Measurements from ENCODE around the gene PYGO2.
"Not testable (repeated sequence)": the region's sequence is repeated elsewhere in the genome, so short reads cannot be mapped to it uniquely, and the experiment has no call there.

The PYGO2 gene

DNA sequence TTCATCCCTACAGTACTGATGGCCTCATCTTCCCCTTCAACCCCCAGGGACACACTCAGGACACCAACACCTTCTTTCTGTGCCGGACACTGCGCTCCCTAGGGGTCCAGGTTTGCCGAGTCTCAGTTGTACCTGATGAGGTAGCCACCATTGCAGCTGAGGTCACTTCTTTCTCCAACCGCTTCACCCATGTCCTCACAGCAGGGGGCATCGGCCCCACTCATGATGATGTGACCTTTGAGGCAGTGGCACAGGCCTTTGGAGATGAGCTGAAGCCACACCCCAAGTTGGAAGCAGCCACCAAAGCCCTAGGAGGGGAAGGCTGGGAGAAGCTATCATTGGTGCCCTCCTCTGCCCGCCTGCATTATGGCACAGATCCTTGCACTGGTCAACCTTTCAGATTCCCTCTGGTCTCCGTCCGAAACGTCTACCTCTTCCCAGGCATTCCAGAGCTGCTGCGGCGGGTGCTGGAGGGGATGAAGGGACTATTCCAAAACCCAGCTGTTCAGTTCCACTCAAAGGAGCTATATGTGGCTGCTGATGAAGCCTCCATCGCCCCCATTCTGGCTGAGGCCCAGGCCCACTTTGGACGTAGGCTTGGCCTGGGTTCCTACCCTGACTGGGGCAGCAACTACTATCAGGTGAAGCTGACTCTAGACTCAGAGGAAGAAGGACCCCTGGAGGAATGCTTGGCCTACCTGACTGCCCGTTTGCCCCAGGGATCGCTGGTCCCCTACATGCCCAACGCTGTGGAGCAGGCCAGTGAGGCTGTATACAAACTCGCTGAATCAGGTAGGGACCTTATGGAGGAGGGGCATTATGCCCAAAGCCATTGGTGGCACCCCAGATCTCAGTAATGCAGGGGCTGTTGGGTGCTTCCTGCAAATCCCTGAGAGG is 26.7 kb upstream of the PYGO2 start:
- DNase-seq (ENCODE audit: insufficient read length) = no peak
- FAIRE-seq = no peak
- TF ChIP-seq POLR2AphosphoS5 (IDR thresholded peaks at IDR 0.05; ENCODE audit: low read depth, low read length) = no peak
- TF ChIP-seq TAF1 (IDR thresholded peaks at IDR 0.05; ENCODE audit: borderline replicate concordance, low read depth, low read length) = no peak
- TF ChIP-seq POLR2A (IDR thresholded peaks at IDR 0.05; ENCODE audit: low read depth, low read length) = no peak

DNA sequence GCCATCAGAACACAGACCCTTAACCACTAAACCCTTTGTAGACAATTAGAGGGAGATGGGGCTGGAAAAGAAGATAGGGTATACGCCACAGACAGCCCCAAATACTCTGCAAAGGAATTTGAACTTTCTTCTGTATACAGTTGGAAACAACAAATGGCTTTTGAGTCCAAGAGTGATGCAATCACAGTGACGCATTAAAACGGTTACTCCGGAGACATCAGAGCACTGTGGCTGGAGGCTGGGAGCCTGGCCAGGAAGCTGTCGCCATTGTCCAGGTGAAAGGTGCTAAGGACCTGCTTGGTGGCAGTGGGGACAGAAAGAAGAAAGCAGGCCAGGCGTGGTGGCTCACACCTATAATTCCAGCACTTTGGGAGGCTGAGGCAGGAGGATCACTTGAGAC is 25.7 kb upstream of the PYGO2 start:
- no peak for FAIRE-seq
- no peak for TF ChIP-seq TAF1 (IDR thresholded peaks at IDR 0.05; ENCODE audit: borderline replicate concordance, low read depth, low read length)
- TF ChIP-seq POLR2A (IDR thresholded peaks at IDR 0.05; ENCODE audit: low read depth, low read length) = no peak
- no peak for TF ChIP-seq POLR2AphosphoS5 (IDR thresholded peaks at IDR 0.05; ENCODE audit: low read depth, low read length)

DNA sequence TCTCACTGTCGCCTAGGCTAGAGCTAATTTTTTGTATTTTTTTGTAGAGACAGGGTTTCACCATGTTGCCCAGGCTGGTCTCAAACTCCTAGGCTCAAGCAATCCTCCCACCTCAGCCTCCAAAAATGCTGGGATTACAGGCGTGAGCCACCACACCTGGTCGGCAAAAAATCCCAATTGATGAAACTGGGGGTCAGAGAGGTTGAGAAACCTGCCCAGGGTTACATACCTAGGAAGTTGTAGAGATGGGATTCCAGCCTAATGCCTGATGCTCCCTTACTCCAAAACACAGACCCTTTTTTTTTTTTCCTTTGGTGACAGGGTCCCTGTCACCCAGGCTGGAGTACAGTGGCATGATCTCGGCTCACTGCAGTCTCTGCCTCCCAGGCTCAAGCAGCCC is 25.2 kb upstream of the PYGO2 start:
- FAIRE-seq; DNase-seq (ENCODE audit: insufficient read length): not testable (repeated sequence)

More for the DNA sequence above, 25.7 kb upstream of the PYGO2 start:
- no peak for DNase-seq (ENCODE audit: insufficient read length)

DNA sequence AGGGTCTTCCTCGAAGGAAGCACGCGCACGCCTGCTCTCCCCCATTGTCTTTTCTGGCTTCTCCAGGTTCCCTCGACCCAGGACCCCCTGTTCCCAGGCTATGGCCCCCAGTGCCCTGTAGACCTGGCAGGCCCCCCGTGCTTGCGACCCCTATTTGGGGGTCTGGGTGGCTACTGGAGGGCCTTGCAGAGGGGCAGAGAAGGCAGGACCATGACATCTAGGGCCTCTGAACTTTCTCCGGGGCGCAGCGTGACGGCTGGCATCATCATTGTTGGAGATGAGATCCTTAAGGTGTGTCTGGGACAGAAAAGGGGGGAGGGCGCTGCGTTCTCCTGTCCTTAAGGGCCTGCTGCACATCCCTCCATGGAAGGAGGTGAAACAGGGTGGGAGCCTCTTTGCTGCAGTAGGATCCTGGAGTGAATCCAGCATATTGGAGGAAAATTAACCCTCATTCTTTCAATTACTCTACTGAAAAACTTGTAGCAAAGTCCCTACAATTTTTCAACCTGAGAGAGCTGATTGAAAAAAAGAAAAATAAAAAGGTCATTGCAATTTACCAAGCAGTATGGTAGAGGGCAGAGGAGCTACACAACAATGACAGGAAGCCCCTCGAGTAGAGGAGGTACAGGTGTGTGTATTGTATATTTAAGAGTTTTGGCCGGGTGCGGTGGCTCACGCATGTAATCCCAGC is 22.3 kb upstream of the PYGO2 start:
- DNase-seq (ENCODE audit: insufficient read length) (no peak), FAIRE-seq (no peak)
- TF ChIP-seq POLR2AphosphoS5 (IDR thresholded peaks at IDR 0.05; ENCODE audit: low read depth, low read length) (no peak), TAF1 (IDR thresholded peaks at IDR 0.05; ENCODE audit: borderline replicate concordance, low read depth, low read length) (no peak), POLR2A (IDR thresholded peaks at IDR 0.05; ENCODE audit: low read depth, low read length) (no peak)

DNA sequence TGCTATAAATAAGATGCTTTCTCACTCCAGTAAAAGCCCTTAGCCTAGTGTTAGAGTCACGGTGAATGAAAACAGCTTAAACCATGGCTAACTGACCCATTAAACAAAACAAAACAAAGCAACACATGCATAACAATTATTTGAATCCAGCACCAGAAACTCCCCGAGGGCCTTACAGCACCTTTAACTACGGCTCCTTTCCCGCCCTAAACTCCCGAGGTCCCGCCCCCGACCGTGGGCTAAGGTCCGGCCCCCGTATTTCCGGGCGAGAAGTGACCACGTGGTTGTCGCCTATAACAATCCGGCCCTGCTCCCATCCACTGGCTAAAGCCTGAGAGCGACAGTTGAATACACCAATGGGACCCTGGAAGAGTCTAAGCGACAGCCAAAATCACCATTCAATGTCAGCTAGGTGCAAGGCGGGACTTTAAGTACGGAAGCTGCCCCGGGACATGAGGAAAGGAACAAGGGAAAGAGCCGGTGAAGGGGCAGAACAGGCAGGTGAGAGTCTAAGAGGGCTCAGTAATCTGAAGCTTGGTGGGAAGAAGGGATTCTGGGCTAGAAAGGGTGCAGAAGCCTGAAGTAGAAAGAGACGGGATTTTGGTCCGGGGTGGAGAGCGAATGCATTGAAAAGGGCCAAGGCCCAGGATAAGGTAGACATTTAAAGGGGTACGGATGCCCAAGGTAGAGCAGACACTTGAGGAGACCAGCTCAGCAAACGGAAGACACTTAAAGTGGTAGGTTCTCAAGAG is 21.5 kb upstream of the PYGO2 start, which contains the start of gene FLAD1:
FLAD1 (plus strand) TSS at position 448 of the 752 bp plus-strand sequence. CDS start 351 bp downstream, outside the sequence.
- FAIRE-seq (peak; percentile 92), DNase-seq (ENCODE audit: insufficient read length) (peak; percentile 99)
- TF ChIP-seq POLR2A (IDR thresholded peaks at IDR 0.05; ENCODE audit: low read depth, low read length) (peak; percentile 84), POLR2AphosphoS5 (IDR thresholded peaks at IDR 0.05; ENCODE audit: low read depth, low read length) (peak; percentile 91), TAF1 (IDR thresholded peaks at IDR 0.05; ENCODE audit: borderline replicate concordance, low read depth, low read length) (peak; percentile 35; the same call in 1 of the 2 replicates)

DNA sequence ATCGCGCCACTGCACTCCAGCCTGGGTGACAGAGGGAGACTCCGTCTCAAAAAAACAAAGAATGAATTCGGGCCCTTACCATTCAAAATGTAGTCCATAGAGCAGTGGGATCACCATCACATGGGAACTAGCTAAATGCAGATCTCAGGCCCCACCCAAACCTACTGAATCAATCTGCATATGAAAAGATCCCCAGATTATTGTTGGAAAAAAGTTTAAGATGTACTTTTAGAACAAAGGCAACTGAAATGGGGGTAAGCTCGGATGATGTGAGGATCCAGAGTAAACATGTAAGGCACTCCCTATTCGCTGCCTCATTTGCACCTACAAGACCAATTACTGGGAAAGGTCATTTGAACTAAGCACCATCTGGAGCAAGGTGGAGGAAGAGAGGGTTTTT is 20.8 kb upstream of the PYGO2 start:
- TF ChIP-seq POLR2AphosphoS5 (IDR thresholded peaks at IDR 0.05; ENCODE audit: low read depth, low read length) (no peak), TAF1 (IDR thresholded peaks at IDR 0.05; ENCODE audit: borderline replicate concordance, low read depth, low read length) (no peak), POLR2A (IDR thresholded peaks at IDR 0.05; ENCODE audit: low read depth, low read length) (no peak)
- DNase-seq (ENCODE audit: insufficient read length) (no peak), FAIRE-seq (no peak)

DNA sequence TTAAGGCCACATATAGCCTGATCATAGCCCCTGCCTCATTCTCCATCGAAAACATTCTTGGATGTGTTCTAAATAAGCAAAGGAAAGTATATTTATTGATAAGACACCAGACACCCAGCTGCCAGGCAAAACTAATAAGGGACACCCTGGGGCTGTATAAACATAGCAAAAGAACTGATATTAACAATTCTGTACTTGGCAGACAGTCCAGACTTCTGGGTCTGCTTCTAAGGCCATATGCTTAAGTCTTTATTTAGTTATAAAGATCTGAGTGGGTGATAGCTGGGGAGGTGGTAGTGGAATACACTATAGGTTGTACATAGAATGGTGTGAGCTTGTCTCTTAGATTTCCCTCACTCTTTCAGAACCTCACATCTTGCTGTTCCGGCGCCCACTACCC is 16.8 kb upstream of the PYGO2 start:
- no peak for TF ChIP-seq TAF1 (IDR thresholded peaks at IDR 0.05; ENCODE audit: borderline replicate concordance, low read depth, low read length)
- no peak for TF ChIP-seq POLR2AphosphoS5 (IDR thresholded peaks at IDR 0.05; ENCODE audit: low read depth, low read length)
- no peak for TF ChIP-seq POLR2A (IDR thresholded peaks at IDR 0.05; ENCODE audit: low read depth, low read length)
- no peak for FAIRE-seq
- DNase-seq (ENCODE audit: insufficient read length) = no peak

DNA sequence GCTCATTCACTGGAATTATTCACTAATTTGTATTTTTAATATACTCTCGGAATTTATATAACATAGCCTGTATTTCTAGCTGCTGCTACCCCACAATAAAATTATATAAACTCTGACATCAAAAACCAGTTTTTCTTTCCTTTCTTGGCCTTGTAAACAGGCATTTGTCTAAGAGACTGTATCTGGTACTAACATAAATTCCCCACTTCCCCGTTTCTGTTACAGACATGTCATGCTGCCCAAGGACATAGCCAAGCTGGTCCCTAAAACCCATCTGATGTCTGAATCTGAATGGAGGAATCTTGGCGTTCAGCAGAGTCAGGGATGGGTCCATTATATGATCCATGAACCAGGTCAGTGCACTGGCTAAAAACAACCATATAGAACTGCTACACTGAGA is 16.2 kb upstream of the PYGO2 start:
- not testable (repeated sequence) for FAIRE-seq; DNase-seq (ENCODE audit: insufficient read length)

DNA sequence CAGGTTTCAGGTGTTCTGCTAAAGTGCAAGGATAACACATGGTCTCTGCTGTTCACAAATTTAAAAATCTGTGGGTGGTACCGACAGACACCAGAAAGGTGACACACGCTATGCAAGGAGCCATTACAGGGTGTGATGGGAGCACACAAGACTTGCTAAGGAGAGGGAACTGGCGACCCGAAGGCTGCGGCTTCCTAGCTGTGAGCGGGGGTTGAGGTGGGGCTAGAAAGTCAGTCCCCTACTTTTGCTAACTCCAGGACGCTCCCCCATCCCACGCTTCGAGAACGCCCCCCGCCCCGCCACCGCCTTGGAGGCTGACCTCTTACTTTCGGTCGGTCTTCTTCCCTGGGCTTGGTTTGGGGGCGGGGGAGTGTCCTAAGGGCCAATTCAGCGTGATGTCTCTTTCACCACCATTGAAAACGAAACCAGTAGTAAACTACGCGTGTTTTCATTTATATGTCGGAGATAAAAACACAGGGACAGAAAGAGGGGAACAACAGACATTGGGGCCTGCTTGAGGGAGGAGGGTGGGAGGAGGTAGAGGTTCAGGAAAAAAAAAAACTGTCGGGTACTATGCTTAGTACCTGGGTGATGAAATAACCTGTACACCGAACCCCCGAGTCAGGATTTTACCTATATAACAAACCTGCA is 14.0 kb upstream of the PYGO2 start:
- TF ChIP-seq POLR2AphosphoS5 (IDR thresholded peaks at IDR 0.05; ENCODE audit: low read depth, low read length) = no peak
- no peak for TF ChIP-seq POLR2A (IDR thresholded peaks at IDR 0.05; ENCODE audit: low read depth, low read length)
- no peak for TF ChIP-seq TAF1 (IDR thresholded peaks at IDR 0.05; ENCODE audit: borderline replicate concordance, low read depth, low read length)
- peak; percentile 57 for FAIRE-seq
- DNase-seq (ENCODE audit: insufficient read length) = no peak

DNA sequence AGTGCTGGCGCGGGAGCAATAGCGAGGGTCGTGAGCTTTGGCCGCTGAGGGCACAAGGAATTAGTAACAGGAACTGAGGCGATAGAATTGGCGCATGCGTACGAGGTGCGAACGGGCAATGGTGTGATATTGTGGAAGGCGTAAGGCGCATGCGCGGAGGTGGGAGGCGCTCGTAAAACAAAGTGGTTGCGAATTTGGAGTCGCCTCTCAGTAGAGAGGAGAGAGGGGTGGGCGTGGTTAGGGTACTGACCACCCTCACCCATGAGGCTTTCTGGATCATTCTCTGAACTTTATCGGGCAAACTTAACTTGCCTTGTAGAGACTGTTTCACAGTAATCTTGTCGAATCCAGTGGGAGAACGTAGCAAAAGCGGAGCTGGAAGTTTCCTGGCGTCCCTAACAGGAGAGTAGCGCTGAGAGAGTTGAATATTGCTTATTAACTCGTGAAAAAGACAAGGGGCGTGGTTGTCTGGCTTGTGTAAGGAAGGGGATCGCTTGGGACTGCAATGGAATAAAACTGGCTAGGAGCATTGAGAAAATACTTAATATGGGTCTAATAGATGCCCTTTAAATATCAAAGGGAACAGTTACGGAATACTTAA is 13.3 kb upstream of the PYGO2 start:
- no peak for FAIRE-seq
- TF ChIP-seq POLR2A (IDR thresholded peaks at IDR 0.05; ENCODE audit: low read depth, low read length) = peak; percentile 41; the same call in 1 of the 2 replicates
- TF ChIP-seq POLR2AphosphoS5 (IDR thresholded peaks at IDR 0.05; ENCODE audit: low read depth, low read length) = peak; percentile 61; the same call in 1 of the 2 replicates
- TF ChIP-seq TAF1 (IDR thresholded peaks at IDR 0.05; ENCODE audit: borderline replicate concordance, low read depth, low read length) = no peak
- peak; percentile 76 for DNase-seq (ENCODE audit: insufficient read length)
